ENCODE results near the gene DND1. TPM values are rescaled to one million over a fixed set of nuclear protein-coding genes. Genes with fewer than 3 reads are reported as not detected.

DND1 gene
- total and polyA plus RNA-seq, 2 experiments from 2014 or later = 0.85 to 1.3 TPM

GRCh38 chr5:140631831-140632365 is 41.5 kb downstream of the DND1 start:
- Histone ChIP-seq H3K4me1 (ENCODE audit: insufficient read depth) (no peaks in the 10 kb centered on the region), H3K36me3 (replicated peaks; ENCODE audit: insufficient read depth, low read depth) (no peaks in the 10 kb centered on the region), H3K79me2 (no peaks in the 10 kb centered on the region), H3K27me3 (no peaks in the 10 kb centered on the region), H3K9me3 (ENCODE audit: low read depth) (no peaks in the 10 kb centered on the region), H3K4me2 (no peak overlapping the region), H3K9me2 (replicated peaks; ENCODE audit: insufficient read depth) (no peaks in the 10 kb centered on the region), H3K27ac (no peak overlapping the region), H2AFZ (no peak overlapping the region), H4K20me1 (ENCODE audit: insufficient read depth, poor library complexity, severe bottlenecking) (no peaks in the 10 kb centered on the region), H3K4me3 (no peak overlapping the region)
- WGBS (ENCODE audit: low lambda C conversion rate, missing lambda C conversion rate) = 97% methylated on average over 36 of the region's 36 CpGs
- DNase-seq (ENCODE audit: low spot score) = no peak
- no peak for TF ChIP-seq CTCF (IDR thresholded peaks at IDR 0.05; ENCODE audit: poor library complexity)

- TF ChIP-seq CTCF (IDR thresholded peaks at IDR 0.05; ENCODE audit: poor library complexity) = no peak
- TF ChIP-seq EZH2phosphoT487 (IDR thresholded peaks at IDR 0.05; ENCODE audit: low read depth, severe bottlenecking, unreplicated experiment) = no peak
- TF ChIP-seq EZH2 (IDR thresholded peaks at IDR 0.05; ENCODE audit: borderline replicate concordance) = no peak
- Histone ChIP-seq H3K27me3 (no peaks in the 10 kb centered on the region), H4K20me1 (ENCODE audit: insufficient read depth, poor library complexity, severe bottlenecking) (no peaks in the 10 kb centered on the region), H3K4me3 (no peak overlapping the region), H3K9me3 (ENCODE audit: low read depth) (no peaks in the 10 kb centered on the region), H2AFZ (no peak overlapping the region), H3K27ac (no peak overlapping the region), H3K4me1 (ENCODE audit: insufficient read depth) (no peaks in the 10 kb centered on the region), H3K4me2 (no peak overlapping the region), H3K36me3 (replicated peaks; ENCODE audit: insufficient read depth, low read depth) (no peaks in the 10 kb centered on the region), H3K79me2 (no peaks in the 10 kb centered on the region), H3K9me2 (replicated peaks; ENCODE audit: insufficient read depth) (no peaks in the 10 kb centered on the region)
- no peak for DNase-seq (ENCODE audit: low spot score)
- 93% methylated on average over 4 of the region's 4 CpGs for WGBS (ENCODE audit: low lambda C conversion rate, missing lambda C conversion rate)
Measured at GRCh38 chr5:140631036-140631417, 42.3 kb downstream of the DND1 start.

- WGBS (ENCODE audit: low lambda C conversion rate, missing lambda C conversion rate) = 62% methylated on average over 2 of the region's 2 CpGs
- Histone ChIP-seq H3K27ac (no peak overlapping the region), H3K4me1 (ENCODE audit: insufficient read depth) (no peaks in the 10 kb centered on the region), H3K4me2 (no peak overlapping the region), H3K27me3 (no peaks in the 10 kb centered on the region), H4K20me1 (ENCODE audit: insufficient read depth, poor library complexity, severe bottlenecking) (no peaks in the 10 kb centered on the region), H3K36me3 (replicated peaks; ENCODE audit: insufficient read depth, low read depth) (no peaks in the 10 kb centered on the region), H3K4me3 (no peak overlapping the region), H3K9me3 (ENCODE audit: low read depth) (no peaks in the 10 kb centered on the region), H2AFZ (no peak overlapping the region), H3K79me2 (no peaks in the 10 kb centered on the region), H3K9me2 (replicated peaks; ENCODE audit: insufficient read depth) (no peaks in the 10 kb centered on the region)
- no peak for DNase-seq (ENCODE audit: low spot score)
- TF ChIP-seq EZH2phosphoT487 (IDR thresholded peaks at IDR 0.05; ENCODE audit: low read depth, severe bottlenecking, unreplicated experiment) = no peak
- TF ChIP-seq EZH2 (IDR thresholded peaks at IDR 0.05; ENCODE audit: borderline replicate concordance) = no peak
- TF ChIP-seq CTCF (IDR thresholded peaks at IDR 0.05; ENCODE audit: poor library complexity) = no peak
Measured at GRCh38 chr5:140630292-140631035, 42.9 kb downstream of the DND1 start.
